H1 (cell line): ENCODE data around the gene NF1. TPM values are rescaled to one million over a fixed set of nuclear protein-coding genes. Genes with fewer than 3 reads are reported as not detected.

ENCODE experiments used
- CTCF ChIA-PET: fragments of 300-600 bp; sonication (Branson Sonifier 250); formaldehyde crosslinking; loops from one replicate; lab custom pipeline; 2021; ENCODE audit not compliant: partially characterized antibody; lab: Charles Lee
- POLR2A ChIA-PET: fragments of 300-600 bp; sonication (Branson Sonifier 250); formaldehyde crosslinking; loops from one replicate; lab custom pipeline; 2021; ENCODE audit warnings: inconsistent platforms; ENCODE audit not compliant: partially characterized antibody; lab: Charles Lee
- DNase-seq, 2 experiments: peaks; one replicate each; pipeline versions ENCODE4 v3.0.0 to v3.0.0-alpha.2; 2010 to 2022; ENCODE audit warnings: low spot score in 2 of 2, low read depth in 1 of 2, mixed read lengths in 1 of 2
- FAIRE-seq: peaks from 2 replicates; lab custom pipeline; 2011; peaks lifted over from hg19 to GRCh38; lab: Jason Lieb, UNC
- H2AFZ ChIP-seq: 2 replicates; pipeline ENCODE4 v1.8.1; 2012; ENCODE audit warnings: low read length, inconsistent platforms
- H2AK5ac ChIP-seq: 2 replicates; pipeline ENCODE4 v1.6.1; 2013; ENCODE audit warnings: low read depth, low read length
- H2BK120ac ChIP-seq: replicated peaks from 2 replicates; pipeline ENCODE3; 2013; ENCODE audit warnings: low read depth, low read length, inconsistent platforms
- H2BK12ac ChIP-seq: 2 replicates; pipeline ENCODE4 v1.6.1; 2013; ENCODE audit warnings: low read depth, low read length
- H2BK15ac ChIP-seq: 2 replicates; pipeline ENCODE4 v1.6.1; 2013; ENCODE audit warnings: low read length
- H2BK20ac ChIP-seq: 2 replicates; pipeline ENCODE4 v1.6.1; 2013; ENCODE audit warnings: low read length
- H2BK5ac ChIP-seq: 2 replicates; pipeline ENCODE4 v1.6.1; 2013; ENCODE audit warnings: low read depth, low read length
- H3K14ac ChIP-seq: 2 replicates; pipeline ENCODE4 v1.6.1; 2013; ENCODE audit warnings: inconsistent platforms; ENCODE audit not compliant: insufficient read length
- H3K18ac ChIP-seq: 2 replicates; pipeline ENCODE4 v1.6.1; 2013; ENCODE audit warnings: low read length; ENCODE audit errors: extremely low read depth
- H3K23ac ChIP-seq: 2 replicates; pipeline ENCODE4 v1.6.1; 2013; ENCODE audit warnings: inconsistent platforms; ENCODE audit not compliant: insufficient read length
- H3K23me2 ChIP-seq: 2 replicates; pipeline ENCODE4 v1.6.1; 2013; ENCODE audit warnings: low read depth, low read length
- H3K27ac ChIP-seq: 2 replicates; pipeline ENCODE4 v1.6.1; 2011; ENCODE audit warnings: low read depth, low read length, inconsistent platforms
- H3K27me3 ChIP-seq, 4 experiments: replicated peaks in 1 of 4; 1 replicate in 1 of 4; 2 replicates in 3 of 4; pipeline versions ENCODE4 v1.6.1 to v1.8.1; 2011 to 2013; ENCODE audit warnings: low read length in 3 of 4, mild to moderate bottlenecking in 3 of 4, inconsistent platforms in 2 of 4, mixed read lengths in 2 of 4, moderate library complexity in 1 of 4; ENCODE audit not compliant: control insufficient read depth in 3 of 4, insufficient read depth in 3 of 4; ENCODE audit errors: extremely low read depth in 1 of 4
- H3K36me3 ChIP-seq, 4 experiments: 2 replicates each; pipeline versions ENCODE4 v1.6.1 to v1.8.1; 2011 to 2013; ENCODE audit warnings: mild to moderate bottlenecking in 4 of 4, low read length in 3 of 4, moderate library complexity in 2 of 4, control low read depth in 1 of 4, inconsistent platforms in 1 of 4; ENCODE audit not compliant: insufficient read depth in 4 of 4, control insufficient read depth in 2 of 4
- H3K4ac ChIP-seq: replicated peaks from 2 replicates; pipeline ENCODE3; 2013; ENCODE audit warnings: low read length, low read depth, mixed read lengths, inconsistent platforms; ENCODE audit not compliant: insufficient read length
- H3K4me1 ChIP-seq, 4 experiments: replicated peaks in 1 of 4; 1 replicate in 1 of 4; 2 replicates in 3 of 4; pipeline versions ENCODE4 v1.6.1 to v1.8.1; 2011 to 2013; ENCODE audit warnings: low read length in 3 of 4, inconsistent platforms in 2 of 4, mixed read lengths in 1 of 4; ENCODE audit not compliant: insufficient read depth in 4 of 4, control insufficient read depth in 3 of 4
- H3K4me2 ChIP-seq, 2 experiments: 2 replicates each; pipeline versions ENCODE4 v1.6.1 to v1.8.1; 2011 to 2013; ENCODE audit warnings: low read depth in 2 of 2, low read length in 2 of 2, control low read depth in 1 of 2, inconsistent platforms in 1 of 2, mild to moderate bottlenecking in 1 of 2; ENCODE audit not compliant: insufficient read depth in 1 of 2
- H3K4me3 ChIP-seq, 4 experiments: fragments of 200-600, 300-600 bp in 1 of 4; sonication (generic), shearing (Covaris generic), sonication (Bioruptor Twin) in 1 of 4; 2 replicates each; pipeline versions ENCODE4 v1.5.1 to v1.8.1; 2011 to 2016; ENCODE audit warnings: low read length in 4 of 4, low read depth in 3 of 4, control low read depth in 2 of 4, inconsistent platforms in 2 of 4, mild to moderate bottlenecking in 2 of 4, mixed read lengths in 1 of 4, moderate library complexity in 1 of 4; ENCODE audit not compliant: insufficient read depth in 2 of 4; ENCODE audit errors: extremely low read depth in 1 of 4
- H3K56ac ChIP-seq: replicated peaks from 2 replicates; pipeline ENCODE3; 2013; ENCODE audit warnings: low read depth, mild to moderate bottlenecking, mixed read lengths, low read length, inconsistent platforms; ENCODE audit not compliant: insufficient read length
- H3K79me1 ChIP-seq: 2 replicates; pipeline ENCODE4 v1.6.1; 2013; ENCODE audit warnings: low read depth, low read length, control low read depth
- H3K79me2 ChIP-seq, 2 experiments: 2 replicates each; pipeline versions ENCODE4 v1.6.1 to v1.8.1; 2012 to 2013; ENCODE audit warnings: low read length in 2 of 2, mild to moderate bottlenecking in 2 of 2, inconsistent platforms in 1 of 2; ENCODE audit not compliant: insufficient read depth in 2 of 2, control insufficient read depth in 1 of 2
- H3K9ac ChIP-seq, 4 experiments: replicated peaks in 1 of 4; 1 replicate in 1 of 4; 2 replicates in 3 of 4; pipeline versions ENCODE4 v1.6.1 to v1.8.1; 2011 to 2013; ENCODE audit warnings: low read depth in 3 of 4, low read length in 3 of 4, control low read depth in 2 of 4, mild to moderate bottlenecking in 2 of 4, moderate library complexity in 2 of 4, inconsistent platforms in 1 of 4; ENCODE audit errors: extremely low read depth in 1 of 4
- H3K9me3 ChIP-seq, 2 experiments: 2 replicates each; pipeline versions ENCODE4 v1.6.1 to v1.8.1; 2012 to 2013; ENCODE audit warnings: mild to moderate bottlenecking in 2 of 2, moderate library complexity in 2 of 2, control low read depth in 1 of 2, inconsistent platforms in 1 of 2, low read depth in 1 of 2, low read length in 1 of 2, mixed read lengths in 1 of 2; ENCODE audit not compliant: insufficient read depth in 2 of 2
- H4K20me1 ChIP-seq, 2 experiments: replicated peaks in 1 of 2; 2 replicates each; pipeline versions ENCODE3 to v1.8.1; 2011 to 2013; ENCODE audit warnings: inconsistent platforms in 2 of 2, low read length in 2 of 2, mild to moderate bottlenecking in 1 of 2; ENCODE audit not compliant: insufficient read depth in 2 of 2, control insufficient read depth in 1 of 2
- H4K5ac ChIP-seq: 2 replicates; pipeline ENCODE4 v1.6.1; 2013; ENCODE audit warnings: low read length, low read depth, mixed read lengths, inconsistent platforms; ENCODE audit not compliant: insufficient read length
- H4K8ac ChIP-seq: 2 replicates; pipeline ENCODE4 v1.8.0; 2013; ENCODE audit warnings: mild to moderate bottlenecking, moderate library complexity, low read length, inconsistent platforms; ENCODE audit not compliant: insufficient read depth; ENCODE audit errors: extremely low read depth
- H4K91ac ChIP-seq: replicated peaks from 2 replicates; pipeline ENCODE3; 2013; ENCODE audit warnings: low read length, mixed read lengths, inconsistent platforms; ENCODE audit not compliant: insufficient read length
- ASH2L ChIP-seq: fragments of 200-600, 300-600 bp; sonication (generic); IDR thresholded peaks from one replicate; pipeline ENCODE4 v1.7.1; 2017; ENCODE audit warnings: low read length
- CEBPB ChIP-seq: IDR thresholded peaks from 2 replicates; pipeline ENCODE4 v1.6.1; 2012; ENCODE audit warnings: low read depth, low read length
- FOSL1 ChIP-seq: IDR thresholded peaks from 2 replicates; pipeline ENCODE4 v1.6.1; 2011; ENCODE audit warnings: mild to moderate bottlenecking, low read depth, low read length, moderate library complexity; ENCODE audit not compliant: insufficient read depth
- HDAC6 ChIP-seq: IDR thresholded peaks from one replicate; pipeline ENCODE4 v1.7.1; 2012; ENCODE audit warnings: low read depth, mild to moderate bottlenecking, inconsistent platforms, low read length, moderate library complexity
- JUN ChIP-seq: IDR thresholded peaks from 2 replicates; pipeline ENCODE4 v1.6.1; 2011; ENCODE audit warnings: low read depth, mild to moderate bottlenecking, improper control_type of control experiment, low read length
- JUND ChIP-seq: IDR thresholded peaks from 2 replicates; pipeline ENCODE4 v1.6.1; 2011; ENCODE audit warnings: mild to moderate bottlenecking, improper control_type of control experiment, low read length
- MAFK ChIP-seq: IDR thresholded peaks from 2 replicates; pipeline ENCODE4 v1.6.1; 2012; ENCODE audit warnings: low read depth, mild to moderate bottlenecking, improper control_type of control experiment, low read length
- POLR2A ChIP-seq, 2 experiments: IDR thresholded peaks; 1 replicate in 1 of 2; 2 replicates in 1 of 2; pipeline ENCODE4 v1.6.1; 2011; ENCODE audit warnings: low read depth in 2 of 2, low read length in 2 of 2, mild to moderate bottlenecking in 2 of 2; ENCODE audit errors: control extremely low read depth in 1 of 2
- POLR2AphosphoS5 ChIP-seq: IDR thresholded peaks from 2 replicates; pipeline ENCODE4 v1.6.1; 2011; ENCODE audit warnings: low read depth, low read length
- SAP30 ChIP-seq: fragments of 300-600 bp; sonication (generic); IDR thresholded peaks from 2 replicates; pipeline ENCODE4 v1.7.1; 2012; ENCODE audit warnings: low read length, moderate library complexity, mild to moderate bottlenecking, inconsistent platforms; ENCODE audit not compliant: insufficient read depth, insufficient replicate concordance
- TEAD4 ChIP-seq: IDR thresholded peaks from 2 replicates; pipeline ENCODE4 v1.6.1; 2012; ENCODE audit warnings: low read depth, low read length, inconsistent platforms, mixed read lengths
- ZNF274 ChIP-seq: IDR thresholded peaks from 2 replicates; pipeline ENCODE4 v1.7.0; 2012; ENCODE audit warnings: low read length, borderline replicate concordance; ENCODE audit errors: extremely low read depth
- WGBS, 2 experiments: shearing (Covaris generic) in 1 of 2; methylation state at CpG; one replicate each; pipeline versions ENCODE4 v1.1.6 to v1.1.7; 2013 to 2015; ENCODE audit warnings: low lambda C conversion rate in 2 of 2, mixed read lengths in 2 of 2, inconsistent platforms in 1 of 2, low coverage in 1 of 2, missing lambda C conversion rate in 1 of 2; ENCODE audit not compliant: insufficient replicate concordance in 2 of 2, insufficient coverage in 1 of 2, insufficient read length in 1 of 2; ENCODE audit errors: extremely low coverage in 1 of 2, missing lambda C conversion rate in 1 of 2; 5-methylcytosine and 5-hydroxymethylcytosine counted together
- polyA plus RNA-seq, 7 experiments: library from polyadenylated mRNA; depleted of rRNA in 3 of 7; stranded (reverse) in 5 of 7; unstranded in 2 of 7; fragments of >200 nt in 5 of 7; fragments of 200-250 nt in 2 of 7; gene quantifications; 1 replicate in 5 of 7; 2 replicates in 1 of 7; 4 replicates in 1 of 7; pipeline versions ENCODE4 v1.2.1 to v1.2.3, GENCODE V29; 2011 to 2013; ENCODE audit warnings: missing spikeins in 2 of 7, mixed read lengths in 2 of 7
- total RNA-seq: library from RNA; stranded (reverse); fragmentation: NEBNext Ultra II Directional; extraction: Animal tissue kit (Norgen Biotek cat#: 25700); gene quantifications from 2 replicates; pipeline ENCODE4 v1.2.1, GENCODE V29; 2021
- TF ChIP-seq, protein P1 (sequence below): IDR thresholded peaks from 2 replicates; pipeline ENCODE4 v1.6.1; 2011; ENCODE audit warnings: low read length, improper control_type of control experiment

The NF1 gene
- total and polyA plus RNA-seq, 2 of the 8 experiments (the other 6 are each of a cell fraction or from before 2014, with no cell fraction given), result 19.3 to 29.6 TPM

DNA sequence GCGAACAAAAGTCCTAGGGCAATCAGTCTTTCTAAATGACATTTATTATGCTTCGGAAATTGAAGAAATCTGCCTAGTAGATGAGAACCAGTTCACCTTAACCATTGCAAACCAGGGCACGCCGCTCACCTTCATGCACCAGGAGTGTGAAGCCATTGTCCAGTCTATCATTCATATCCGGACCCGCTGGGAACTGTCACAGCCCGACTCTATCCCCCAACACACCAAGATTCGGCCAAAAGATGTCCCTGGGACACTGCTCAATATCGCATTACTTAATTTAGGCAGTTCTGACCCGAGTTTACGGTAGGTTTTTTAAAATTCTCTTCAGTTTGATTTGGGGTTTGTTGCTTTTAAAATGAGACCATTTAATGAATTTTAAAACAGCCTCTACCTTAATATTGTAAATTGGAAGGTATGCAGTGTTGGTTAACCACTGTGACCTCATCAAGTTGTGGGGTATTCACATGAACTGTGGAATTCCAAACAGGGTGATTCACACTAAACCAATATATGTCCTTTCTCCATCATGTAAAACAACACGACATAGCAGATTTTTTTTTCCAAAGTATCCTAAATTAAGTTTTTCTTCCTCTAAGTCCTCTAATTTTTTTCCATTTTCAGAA is 232.9 kb downstream of the NF1 start:
- Histone ChIP-seq H3K23ac (no peak overlapping the region), H3K79me1 (no peaks in the 10 kb centered on the region), H2AFZ (no peak overlapping the region), H3K18ac (no peak overlapping the region), H2BK5ac (no peak overlapping the region), H3K9ac (no peak overlapping the region), H2BK120ac (no peak overlapping the region), H2BK20ac (no peak overlapping the region), H2BK15ac (no peak overlapping the region), H4K5ac (no peak overlapping the region), H3K4me3 (no peak overlapping the region), H3K4ac (no peak overlapping the region), H3K23me2 (no peaks in the 10 kb centered on the region), H3K79me2 (no peaks in the 10 kb centered on the region), H3K56ac (no peak overlapping the region), H3K4me1 (no peaks in the 10 kb centered on the region), H3K4me2 (no peak overlapping the region), H4K20me1 (no peaks in the 10 kb centered on the region), H3K36me3 (peaks cover 2 to 10% (median 3%) of the 10 kb centered on the region in 4 experiments; a peak in 4 of 8 replicates), H2BK12ac (no peak overlapping the region), H4K91ac (no peak overlapping the region), H3K27ac (no peak overlapping the region), H3K27me3 (no peaks in the 10 kb centered on the region), H3K14ac (no peak overlapping the region), H2AK5ac (no peak overlapping the region), H4K8ac (peak overlapping the region; percentile 57; the same call in 1 of the 2 replicates), H3K9me3 (no peaks in the 10 kb centered on the region)
- no peak for FAIRE-seq
- POLR2A ChIA-PET, result no interaction called here
- CTCF ChIA-PET, result interaction anchor here (0.9 kb wide), 1 partner anchor 61 kb away, joined by 4 read pairs; no protein-coding TSS in a partner anchor
- WGBS, 2 experiments, result 88% methylated on average over 12 of the region's 12 CpGs; no CpG with 5 or more reads in 1 of the 2 experiments
- DNase-seq, result no peak
- no peak for TF ChIP-seq MAFK
- TF ChIP-seq ASH2L, result no peak
- TF ChIP-seq, protein P1, sequence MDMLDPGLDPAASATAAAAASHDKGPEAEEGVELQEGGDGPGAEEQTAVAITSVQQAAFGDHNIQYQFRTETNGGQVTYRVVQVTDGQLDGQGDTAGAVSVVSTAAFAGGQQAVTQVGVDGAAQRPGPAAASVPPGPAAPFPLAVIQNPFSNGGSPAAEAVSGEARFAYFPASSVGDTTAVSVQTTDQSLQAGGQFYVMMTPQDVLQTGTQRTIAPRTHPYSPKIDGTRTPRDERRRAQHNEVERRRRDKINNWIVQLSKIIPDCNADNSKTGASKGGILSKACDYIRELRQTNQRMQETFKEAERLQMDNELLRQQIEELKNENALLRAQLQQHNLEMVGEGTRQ, result no peak
- no peak for TF ChIP-seq POLR2AphosphoS5
- TF ChIP-seq TEAD4, result no peak
- no peak for TF ChIP-seq CEBPB
- no peak for TF ChIP-seq SAP30
- no peak for TF ChIP-seq JUND
- TF ChIP-seq POLR2A (IDR thresholded peaks at IDR 0.05; ENCODE audit: control extremely low read depth in 1 of 2, low read depth in 2 of 2, low read length in 2 of 2), result no peak
- TF ChIP-seq FOSL1, result no peak
- TF ChIP-seq ZNF274, result no peak
- no peak for TF ChIP-seq HDAC6
- TF ChIP-seq JUN, result no peak
